Ishikawa (cell line): ENCODE results near the gene FAIM.

Experiments used
- CEBPB ChIP-seq: IDR thresholded peaks from 2 replicates; pipeline ENCODE4 v1.6.1; 2012
- CREB1 ChIP-seq: IDR thresholded peaks from 2 replicates; pipeline ENCODE4 v1.6.1; 2012; ENCODE audit warnings: low read depth
- EGR1 ChIP-seq: IDR thresholded peaks from 2 replicates; pipeline ENCODE4 v1.6.1; 2012
- EP300 ChIP-seq: IDR thresholded peaks from 2 replicates; pipeline ENCODE4 v1.6.1; 2012; ENCODE audit warnings: borderline replicate concordance
- FOXM1 ChIP-seq: IDR thresholded peaks from 2 replicates; pipeline ENCODE4 v1.6.1; 2012; ENCODE audit warnings: low read depth, borderline replicate concordance
- NFIC ChIP-seq: IDR thresholded peaks from 2 replicates; pipeline ENCODE4 v1.6.1; 2012
- RAD21 ChIP-seq: IDR thresholded peaks from 2 replicates; pipeline ENCODE4 v1.6.1; 2012; ENCODE audit warnings: low read depth
- TAF1 ChIP-seq: IDR thresholded peaks from 2 replicates; pipeline ENCODE4 v1.6.1; 2012; ENCODE audit warnings: low read depth, mild to moderate bottlenecking
- TCF12 ChIP-seq: IDR thresholded peaks from 2 replicates; pipeline ENCODE4 v1.6.1; 2012; ENCODE audit warnings: low read depth
- TEAD4 ChIP-seq: IDR thresholded peaks from 2 replicates; pipeline ENCODE4 v1.6.1; 2012
- YY1 ChIP-seq: IDR thresholded peaks from 2 replicates; pipeline ENCODE4 v1.6.1; 2012; ENCODE audit warnings: low read depth
- ZBTB7A ChIP-seq: IDR thresholded peaks from 2 replicates; pipeline ENCODE4 v1.6.1; 2012; ENCODE audit warnings: low read depth
- TF ChIP-seq, protein P1 (sequence below): IDR thresholded peaks from 2 replicates; pipeline ENCODE4 v1.6.1; 2012
- TF ChIP-seq, protein P2 (sequence below): IDR thresholded peaks from 2 replicates; pipeline ENCODE4 v1.6.1; 2012
- TF ChIP-seq, protein P3 (sequence below): IDR thresholded peaks from 2 replicates; pipeline ENCODE4 v1.6.1; 2012; ENCODE audit warnings: low read depth, mild to moderate bottlenecking

Gene FAIM

DNA sequence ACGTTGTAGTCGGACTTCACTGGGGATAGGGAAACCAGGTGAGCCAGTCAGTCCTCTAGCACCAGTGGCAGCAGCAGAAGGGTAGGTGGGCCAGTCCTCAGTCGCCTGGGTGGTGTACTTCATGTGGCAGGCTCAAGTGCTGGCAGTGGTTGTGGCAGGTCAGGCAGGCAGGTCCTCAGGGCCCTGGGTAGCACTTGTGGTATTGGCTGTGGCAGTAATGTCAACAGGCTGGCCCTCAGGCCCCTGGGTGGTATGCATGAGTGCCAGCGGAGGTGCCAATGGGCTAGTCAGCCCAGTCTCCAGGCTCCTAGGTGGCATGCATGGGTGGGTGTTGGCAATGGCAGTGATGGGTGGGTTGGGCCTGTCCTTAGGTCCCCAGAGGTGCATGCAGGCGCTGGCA lies 40.6 kb downstream of the FAIM start:
- TF ChIP-seq ZBTB7A, result no peak
- no peak for TF ChIP-seq RAD21
- no peak for TF ChIP-seq TAF1

DNA sequence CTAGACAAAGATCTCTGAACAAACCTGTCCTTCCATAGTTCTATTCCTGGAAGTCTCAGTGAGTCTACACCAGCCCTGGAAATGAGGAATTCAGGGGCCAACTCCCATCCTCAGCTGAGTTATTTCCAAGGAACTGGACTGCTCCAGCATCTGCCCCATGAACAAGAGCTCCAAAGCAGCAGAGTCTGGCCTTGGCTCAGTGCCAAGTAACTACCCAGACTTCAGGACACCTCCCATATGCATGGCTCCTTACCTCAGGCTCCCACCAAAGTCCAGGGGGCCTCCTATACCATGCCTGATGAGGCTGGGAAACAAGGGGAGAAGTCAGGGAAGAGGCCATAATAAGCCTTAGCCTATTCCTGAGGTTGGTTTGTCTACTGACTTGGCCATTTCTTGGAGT lies 45.0 kb downstream of the FAIM start:
- no peak for TF ChIP-seq ZBTB7A
- peak; percentile 84 for TF ChIP-seq NFIC
- TF ChIP-seq YY1, result no peak

DNA sequence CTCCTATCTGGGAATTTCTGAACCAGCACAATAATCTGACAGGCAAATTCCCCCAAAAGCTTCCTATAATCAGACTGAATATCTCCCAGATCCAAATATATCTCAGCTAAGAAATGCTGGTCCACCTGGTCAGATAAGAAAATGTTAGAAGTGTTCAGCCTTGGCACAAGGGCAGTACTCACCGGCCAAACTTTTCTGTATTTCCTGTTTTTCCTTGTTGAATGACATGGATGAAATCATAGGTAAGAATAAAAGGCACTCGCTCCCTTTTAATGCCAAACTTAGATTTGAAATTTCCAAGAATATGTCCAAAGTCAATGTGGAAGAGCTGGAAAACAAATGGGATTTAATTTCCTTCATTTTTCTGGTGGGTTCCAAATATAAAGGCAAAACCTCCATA lies 48.9 kb downstream of the FAIM start:
- TF ChIP-seq TEAD4 (no peak), EP300 (no peak), CREB1 (no peak), EGR1 (no peak), TCF12 (no peak), CEBPB (no peak), ZBTB7A (no peak), TAF1 (no peak), NFIC (no peak), YY1 (no peak)
- TF ChIP-seq, protein P1, sequence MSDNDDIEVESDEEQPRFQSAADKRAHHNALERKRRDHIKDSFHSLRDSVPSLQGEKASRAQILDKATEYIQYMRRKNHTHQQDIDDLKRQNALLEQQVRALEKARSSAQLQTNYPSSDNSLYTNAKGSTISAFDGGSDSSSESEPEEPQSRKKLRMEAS, result no peak
- TF ChIP-seq, protein P2, sequence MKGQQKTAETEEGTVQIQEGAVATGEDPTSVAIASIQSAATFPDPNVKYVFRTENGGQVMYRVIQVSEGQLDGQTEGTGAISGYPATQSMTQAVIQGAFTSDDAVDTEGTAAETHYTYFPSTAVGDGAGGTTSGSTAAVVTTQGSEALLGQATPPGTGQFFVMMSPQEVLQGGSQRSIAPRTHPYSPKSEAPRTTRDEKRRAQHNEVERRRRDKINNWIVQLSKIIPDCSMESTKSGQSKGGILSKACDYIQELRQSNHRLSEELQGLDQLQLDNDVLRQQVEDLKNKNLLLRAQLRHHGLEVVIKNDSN, result no peak

DNA sequence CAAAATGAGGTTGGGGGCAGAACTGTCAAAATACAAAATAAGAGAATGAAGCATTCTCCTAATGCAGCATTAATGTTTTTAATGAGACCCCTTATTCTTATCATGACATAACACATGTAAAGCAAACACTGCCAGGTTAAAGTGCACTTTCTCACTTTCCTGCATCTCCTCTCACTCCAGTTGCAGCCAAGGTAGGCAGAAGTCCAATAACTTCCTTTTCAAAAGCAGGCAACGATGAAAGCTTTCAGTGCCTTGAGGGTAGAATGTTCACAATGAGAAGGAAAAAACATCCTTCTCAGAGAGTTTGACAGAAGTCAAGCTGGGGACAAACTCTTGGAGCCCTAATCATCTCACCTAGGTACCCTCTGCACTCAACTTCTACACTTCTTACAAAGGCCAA lies 59.5 kb downstream of the FAIM start:
- TF ChIP-seq CEBPB, result no peak
- no peak for TF ChIP-seq CREB1
- TF ChIP-seq TCF12, result no peak
- TF ChIP-seq NFIC, result no peak

DNA sequence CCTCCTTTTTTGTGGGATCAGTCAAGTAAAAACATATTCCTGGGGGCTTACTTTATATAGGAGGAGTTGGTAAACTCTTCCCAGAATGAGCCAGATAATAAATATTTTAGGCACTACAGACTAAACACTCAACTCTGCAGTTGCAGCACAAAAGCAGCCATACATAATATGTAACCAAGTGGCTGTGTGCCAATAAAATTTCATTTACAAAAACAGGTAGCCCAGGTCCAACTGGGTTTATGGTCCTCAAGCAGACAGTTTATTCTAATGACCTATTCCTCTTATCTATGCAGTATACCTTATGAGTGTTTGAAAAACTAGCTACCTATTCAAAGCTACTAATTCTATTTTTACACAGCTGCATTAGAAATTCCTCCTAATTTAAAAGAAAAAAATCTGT lies 61.8 kb downstream of the FAIM start:
- no peak for TF ChIP-seq TCF12
- TF ChIP-seq CREB1, result no peak
- TF ChIP-seq CEBPB, result no peak
- TF ChIP-seq NFIC, result no peak
- no peak for TF ChIP-seq EP300
- TF ChIP-seq, protein P2, result no peak
- no peak for TF ChIP-seq EGR1
- TF ChIP-seq, protein P3, sequence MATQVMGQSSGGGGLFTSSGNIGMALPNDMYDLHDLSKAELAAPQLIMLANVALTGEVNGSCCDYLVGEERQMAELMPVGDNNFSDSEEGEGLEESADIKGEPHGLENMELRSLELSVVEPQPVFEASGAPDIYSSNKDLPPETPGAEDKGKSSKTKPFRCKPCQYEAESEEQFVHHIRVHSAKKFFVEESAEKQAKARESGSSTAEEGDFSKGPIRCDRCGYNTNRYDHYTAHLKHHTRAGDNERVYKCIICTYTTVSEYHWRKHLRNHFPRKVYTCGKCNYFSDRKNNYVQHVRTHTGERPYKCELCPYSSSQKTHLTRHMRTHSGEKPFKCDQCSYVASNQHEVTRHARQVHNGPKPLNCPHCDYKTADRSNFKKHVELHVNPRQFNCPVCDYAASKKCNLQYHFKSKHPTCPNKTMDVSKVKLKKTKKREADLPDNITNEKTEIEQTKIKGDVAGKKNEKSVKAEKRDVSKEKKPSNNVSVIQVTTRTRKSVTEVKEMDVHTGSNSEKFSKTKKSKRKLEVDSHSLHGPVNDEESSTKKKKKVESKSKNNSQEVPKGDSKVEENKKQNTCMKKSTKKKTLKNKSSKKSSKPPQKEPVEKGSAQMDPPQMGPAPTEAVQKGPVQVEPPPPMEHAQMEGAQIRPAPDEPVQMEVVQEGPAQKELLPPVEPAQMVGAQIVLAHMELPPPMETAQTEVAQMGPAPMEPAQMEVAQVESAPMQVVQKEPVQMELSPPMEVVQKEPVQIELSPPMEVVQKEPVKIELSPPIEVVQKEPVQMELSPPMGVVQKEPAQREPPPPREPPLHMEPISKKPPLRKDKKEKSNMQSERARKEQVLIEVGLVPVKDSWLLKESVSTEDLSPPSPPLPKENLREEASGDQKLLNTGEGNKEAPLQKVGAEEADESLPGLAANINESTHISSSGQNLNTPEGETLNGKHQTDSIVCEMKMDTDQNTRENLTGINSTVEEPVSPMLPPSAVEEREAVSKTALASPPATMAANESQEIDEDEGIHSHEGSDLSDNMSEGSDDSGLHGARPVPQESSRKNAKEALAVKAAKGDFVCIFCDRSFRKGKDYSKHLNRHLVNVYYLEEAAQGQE, result no peak
- TF ChIP-seq ZBTB7A, result no peak
- TF ChIP-seq, protein P1, result no peak
- TF ChIP-seq TEAD4, result no peak
- no peak for TF ChIP-seq TAF1
- no peak for TF ChIP-seq YY1
- TF ChIP-seq FOXM1, result no peak
- TF ChIP-seq RAD21, result no peak

DNA sequence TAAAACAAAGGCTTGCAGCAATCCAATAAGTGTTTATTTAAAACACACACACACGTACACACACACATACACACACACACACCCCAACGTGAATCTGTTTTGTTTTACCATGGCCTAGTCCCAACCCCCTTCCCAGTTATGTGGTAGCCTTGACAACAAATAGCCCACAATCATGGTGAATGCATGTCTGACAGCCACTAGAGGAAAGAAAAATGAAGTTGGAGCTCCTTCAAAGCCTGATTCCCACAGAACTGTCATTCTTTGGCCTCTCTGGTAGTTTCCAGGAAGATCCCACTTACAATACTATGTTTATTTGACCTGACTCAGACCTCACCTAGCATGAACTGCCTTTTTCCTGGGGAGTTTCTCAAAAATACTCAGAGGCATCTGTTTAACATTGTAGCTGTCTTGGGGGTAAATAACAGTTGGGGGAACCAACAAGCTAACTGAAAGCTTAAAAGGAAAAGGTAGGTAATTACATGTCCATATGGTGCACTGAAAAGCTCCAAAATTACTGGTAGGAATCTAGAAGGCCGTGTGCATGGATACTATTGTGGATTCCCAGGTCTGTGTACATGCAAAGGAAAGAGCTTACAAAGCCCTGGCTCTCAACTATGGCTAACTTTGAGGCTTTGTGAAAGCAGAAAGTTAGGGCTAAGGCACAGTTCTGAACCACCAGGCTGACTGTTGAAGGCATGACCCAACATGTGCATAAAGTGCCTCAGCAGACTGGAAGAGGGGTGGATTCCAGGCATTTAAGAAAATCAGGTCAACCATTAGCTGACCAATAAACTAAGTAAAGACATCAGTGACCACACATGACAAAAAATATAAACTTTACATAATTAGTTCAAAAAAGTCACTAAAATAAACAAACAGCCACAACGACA lies 65.3 kb downstream of the FAIM start:
- TF ChIP-seq, protein P1, result no peak
- no peak for TF ChIP-seq FOXM1
- no peak for TF ChIP-seq CREB1
- no peak for TF ChIP-seq EP300
- TF ChIP-seq CEBPB, result no peak
- no peak for TF ChIP-seq EGR1

DNA sequence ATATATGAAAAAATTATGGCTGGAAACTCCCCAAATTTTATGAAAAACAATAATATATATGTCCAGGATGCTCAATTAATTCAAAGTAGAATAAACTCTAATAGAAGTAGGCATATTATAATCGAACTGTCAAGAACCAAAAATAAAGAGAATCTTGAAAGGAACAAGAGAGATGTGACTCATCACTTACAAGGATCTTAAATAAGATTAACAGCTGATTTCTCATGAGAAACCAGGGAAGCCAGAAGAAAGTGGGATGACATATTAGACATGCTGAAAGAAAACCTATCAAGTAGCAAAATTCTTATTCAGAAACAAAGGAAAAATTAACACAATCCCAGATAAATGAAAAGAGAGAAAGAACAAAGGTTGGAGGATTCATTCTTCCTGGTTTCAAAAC lies 66.8 kb downstream of the FAIM start:
- TF ChIP-seq CEBPB, result no peak
- no peak for TF ChIP-seq TAF1
- TF ChIP-seq EP300, result no peak
- no peak for TF ChIP-seq RAD21
- TF ChIP-seq ZBTB7A, result no peak
- TF ChIP-seq FOXM1, result no peak
- TF ChIP-seq CREB1, result no peak
- TF ChIP-seq YY1, result no peak
- no peak for TF ChIP-seq TCF12
- no peak for TF ChIP-seq TEAD4
- TF ChIP-seq, protein P1, result no peak
- no peak for TF ChIP-seq EGR1
